ENCODE results near the gene MED17. TPM values are rescaled to one million over a fixed set of nuclear protein-coding genes. Genes with fewer than 3 reads are reported as not detected.

MED17 gene
- total RNA-seq, 1 experiment from 2014 or later: 29.6 TPM

DNA sequence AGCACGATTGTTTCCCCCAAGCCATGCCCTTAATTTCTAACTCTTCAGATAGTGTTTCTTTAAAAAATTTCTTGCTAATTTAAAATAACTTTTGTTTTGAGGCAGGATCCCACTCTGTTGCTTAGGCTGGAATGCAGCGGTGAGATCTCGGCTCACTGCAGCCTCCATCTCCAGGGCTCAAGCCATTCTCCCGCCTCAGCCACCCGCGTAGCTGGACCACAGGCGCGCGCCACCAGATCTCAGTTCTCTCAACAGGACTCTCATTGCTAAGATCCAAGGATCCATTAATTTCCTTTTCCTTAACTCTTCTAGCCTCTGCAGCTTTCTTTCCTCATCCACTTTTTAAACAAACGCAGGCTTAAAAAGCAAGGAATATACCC lies 327 bp upstream of the MED17 start:
- ChIA-PET CTCF (interaction anchor here (0.8 to 1.6 kb wide), 9 partner anchors 8 to 112 kb away, joined by 3 to 24 read pairs (median 4); partner anchors contain the start of genes C11orf54 and TAF1D), POLR2A (interaction anchor here (0.7 to 3.0 kb wide), 13 partner anchors 9 to 728 kb away, joined by 3 to 57 read pairs (median 4); partner anchors contain the start of genes C11orf54, C11orf97, TAF1D and VSTM5)
- Mint-ChIP-seq H3K9me3 (no peaks in the 10 kb centered on the region), H3K4me1 (peaks cover 23% of the 10 kb centered on the region), H3K27me3 (ENCODE audit: low read depth) (no peaks in the 10 kb centered on the region), H3K27ac (peak overlapping the region; percentile 97), H3K4me3 (peak overlapping the region; percentile 94), H3K36me3 (peaks cover 13% of the 10 kb centered on the region)
- ATAC-seq (peak; percentile 55), DNase-seq (ENCODE audit: low spot score) (no peak)
- TF ChIP-seq AR (CRISPR knock-in tag; IDR thresholded peaks at IDR 0.05) (peak; percentile 32; the same call in 1 of the 2 replicates), MXD4 (CRISPR knock-in tag; IDR thresholded peaks at IDR 0.05; ENCODE audit: borderline replicate concordance) (no peak), ZNF263 (CRISPR knock-in tag; IDR thresholded peaks at IDR 0.05; ENCODE audit: low read depth) (no peak), ZNF219 (CRISPR knock-in tag; IDR thresholded peaks at IDR 0.05; ENCODE audit: borderline replicate concordance) (no peak)

DNA sequence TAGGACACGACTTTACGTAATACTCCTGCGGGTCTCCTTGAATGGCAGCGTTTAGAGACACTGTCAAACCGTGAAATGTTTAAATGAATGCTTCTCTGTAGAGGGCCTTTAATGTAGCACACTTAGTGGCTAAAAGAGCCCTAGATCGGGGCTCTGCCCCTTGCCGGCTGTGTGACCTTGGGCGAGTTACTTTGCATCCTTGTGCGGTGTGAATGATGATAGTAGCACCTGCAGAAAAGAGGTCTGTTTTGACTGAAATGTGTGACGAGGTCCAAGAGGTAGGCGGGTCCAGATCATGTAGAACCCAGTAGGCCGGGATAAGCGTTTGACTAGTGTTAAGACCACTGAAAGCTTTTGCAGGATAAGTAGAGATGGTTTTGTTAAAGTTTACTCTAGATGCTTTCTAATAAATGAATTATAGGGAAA lies 866 bp downstream of the MED17 start:
- Mint-ChIP-seq H3K36me3 (peaks cover 23% of the 10 kb centered on the region), H3K27me3 (ENCODE audit: low read depth) (no peaks in the 10 kb centered on the region), H3K4me3 (peak overlapping the region; percentile 94), H3K4me1 (peaks cover 23% of the 10 kb centered on the region), H3K27ac (peak overlapping the region; percentile 92), H3K9me3 (no peaks in the 10 kb centered on the region)
- ChIA-PET CTCF (interaction anchor here (1.2 kb wide), 1 partner anchor 43 kb away, joined by 3 read pairs; the partner anchor contains the start of gene C11orf54), POLR2A (interaction anchor here (3.0 kb wide), 1 partner anchor 44 kb away, joined by 57 read pairs; the partner anchor contains the start of genes C11orf54 and TAF1D)
- TF ChIP-seq ZBTB21 (CRISPR knock-in tag; IDR thresholded peaks at IDR 0.05; ENCODE audit: borderline replicate concordance): 0 out of 2 replicates have a peak, but pooled peaks have one; percentile 22
- TF ChIP-seq JUN (CRISPR knock-in tag; IDR thresholded peaks at IDR 0.05): no peak
- DNase-seq (ENCODE audit: low spot score) (no peak), ATAC-seq (peak; percentile 6)

- Mint-ChIP-seq H3K27ac (no peak overlapping the region), H3K27me3 (ENCODE audit: low read depth) (no peaks in the 10 kb centered on the region), H3K9me3 (no peaks in the 10 kb centered on the region), H3K4me1 (peaks cover 5% of the 10 kb centered on the region), H3K36me3 (peaks cover 81% of the 10 kb centered on the region), H3K4me3 (no peak overlapping the region)
- ChIA-PET POLR2A (no interaction called here), CTCF (no interaction called here)
- no peak for DNase-seq (ENCODE audit: low spot score)
- no peak for ATAC-seq
- no peak for TF ChIP-seq NFATC4 (CRISPR knock-in tag; IDR thresholded peaks at IDR 0.05)
- TF ChIP-seq, protein P1, sequence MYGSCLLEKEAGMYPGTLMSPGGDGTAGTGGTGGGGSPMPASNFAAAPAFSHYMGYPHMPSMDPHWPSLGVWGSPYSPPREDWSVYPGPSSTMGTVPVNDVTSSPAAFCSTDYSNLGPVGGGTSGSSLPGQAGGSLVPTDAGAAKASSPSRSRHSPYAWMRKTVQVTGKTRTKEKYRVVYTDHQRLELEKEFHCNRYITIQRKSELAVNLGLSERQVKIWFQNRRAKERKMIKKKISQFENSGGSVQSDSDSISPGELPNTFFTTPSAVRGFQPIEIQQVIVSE (CRISPR knock-in tag; IDR thresholded peaks at IDR 0.05; ENCODE audit: borderline replicate concordance): no peak
Observed at GRCh38 chr11:93791493-93791892, 7.4 kb downstream of the MED17 start.

GRCh38 chr11:93796441-93797231 lies 12.6 kb downstream of the MED17 start:
- Mint-ChIP-seq H3K27me3 (ENCODE audit: low read depth) (no peaks in the 10 kb centered on the region), H3K9me3 (no peaks in the 10 kb centered on the region), H3K4me1 (no peaks in the 10 kb centered on the region), H3K36me3 (peaks cover 69% of the 10 kb centered on the region), H3K27ac (peak overlapping the region; percentile 63; the same call in 1 of the 2 replicates), H3K4me3 (no peak overlapping the region)
- no peak for ATAC-seq
- POLR2A ChIA-PET: no interaction called here
- CTCF ChIA-PET: no interaction called here
- no peak for DNase-seq (ENCODE audit: low spot score)
- TF ChIP-seq NR1H2 (CRISPR knock-in tag; IDR thresholded peaks at IDR 0.05): no peak
- TF ChIP-seq ZNF121 (CRISPR knock-in tag; IDR thresholded peaks at IDR 0.05): no peak
- no peak for TF ChIP-seq ETV6 (CRISPR knock-in tag; IDR thresholded peaks at IDR 0.05)
- TF ChIP-seq, protein P2, sequence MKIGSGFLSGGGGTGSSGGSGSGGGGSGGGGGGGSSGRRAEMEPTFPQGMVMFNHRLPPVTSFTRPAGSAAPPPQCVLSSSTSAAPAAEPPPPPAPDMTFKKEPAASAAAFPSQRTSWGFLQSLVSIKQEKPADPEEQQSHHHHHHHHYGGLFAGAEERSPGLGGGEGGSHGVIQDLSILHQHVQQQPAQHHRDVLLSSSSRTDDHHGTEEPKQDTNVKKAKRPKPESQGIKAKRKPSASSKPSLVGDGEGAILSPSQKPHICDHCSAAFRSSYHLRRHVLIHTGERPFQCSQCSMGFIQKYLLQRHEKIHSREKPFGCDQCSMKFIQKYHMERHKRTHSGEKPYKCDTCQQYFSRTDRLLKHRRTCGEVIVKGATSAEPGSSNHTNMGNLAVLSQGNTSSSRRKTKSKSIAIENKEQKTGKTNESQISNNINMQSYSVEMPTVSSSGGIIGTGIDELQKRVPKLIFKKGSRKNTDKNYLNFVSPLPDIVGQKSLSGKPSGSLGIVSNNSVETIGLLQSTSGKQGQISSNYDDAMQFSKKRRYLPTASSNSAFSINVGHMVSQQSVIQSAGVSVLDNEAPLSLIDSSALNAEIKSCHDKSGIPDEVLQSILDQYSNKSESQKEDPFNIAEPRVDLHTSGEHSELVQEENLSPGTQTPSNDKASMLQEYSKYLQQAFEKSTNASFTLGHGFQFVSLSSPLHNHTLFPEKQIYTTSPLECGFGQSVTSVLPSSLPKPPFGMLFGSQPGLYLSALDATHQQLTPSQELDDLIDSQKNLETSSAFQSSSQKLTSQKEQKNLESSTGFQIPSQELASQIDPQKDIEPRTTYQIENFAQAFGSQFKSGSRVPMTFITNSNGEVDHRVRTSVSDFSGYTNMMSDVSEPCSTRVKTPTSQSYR (CRISPR knock-in tag; IDR thresholded peaks at IDR 0.05): no peak
- TF ChIP-seq IRF2 (CRISPR knock-in tag; IDR thresholded peaks at IDR 0.05; ENCODE audit: borderline replicate concordance, low read depth): no peak
- TF ChIP-seq, protein P3, sequence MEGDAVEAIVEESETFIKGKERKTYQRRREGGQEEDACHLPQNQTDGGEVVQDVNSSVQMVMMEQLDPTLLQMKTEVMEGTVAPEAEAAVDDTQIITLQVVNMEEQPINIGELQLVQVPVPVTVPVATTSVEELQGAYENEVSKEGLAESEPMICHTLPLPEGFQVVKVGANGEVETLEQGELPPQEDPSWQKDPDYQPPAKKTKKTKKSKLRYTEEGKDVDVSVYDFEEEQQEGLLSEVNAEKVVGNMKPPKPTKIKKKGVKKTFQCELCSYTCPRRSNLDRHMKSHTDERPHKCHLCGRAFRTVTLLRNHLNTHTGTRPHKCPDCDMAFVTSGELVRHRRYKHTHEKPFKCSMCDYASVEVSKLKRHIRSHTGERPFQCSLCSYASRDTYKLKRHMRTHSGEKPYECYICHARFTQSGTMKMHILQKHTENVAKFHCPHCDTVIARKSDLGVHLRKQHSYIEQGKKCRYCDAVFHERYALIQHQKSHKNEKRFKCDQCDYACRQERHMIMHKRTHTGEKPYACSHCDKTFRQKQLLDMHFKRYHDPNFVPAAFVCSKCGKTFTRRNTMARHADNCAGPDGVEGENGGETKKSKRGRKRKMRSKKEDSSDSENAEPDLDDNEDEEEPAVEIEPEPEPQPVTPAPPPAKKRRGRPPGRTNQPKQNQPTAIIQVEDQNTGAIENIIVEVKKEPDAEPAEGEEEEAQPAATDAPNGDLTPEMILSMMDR (IDR thresholded peaks at IDR 0.05): no peak
- no peak for TF ChIP-seq FOXJ3 (CRISPR knock-in tag; IDR thresholded peaks at IDR 0.05; ENCODE audit: borderline replicate concordance)
- TF ChIP-seq ZNF416 (CRISPR knock-in tag; IDR thresholded peaks at IDR 0.05): no peak
- no peak for TF ChIP-seq JUN (CRISPR knock-in tag; IDR thresholded peaks at IDR 0.05)
- no peak for TF ChIP-seq TEAD1 (CRISPR knock-in tag; IDR thresholded peaks at IDR 0.05)
- TF ChIP-seq, protein P4, sequence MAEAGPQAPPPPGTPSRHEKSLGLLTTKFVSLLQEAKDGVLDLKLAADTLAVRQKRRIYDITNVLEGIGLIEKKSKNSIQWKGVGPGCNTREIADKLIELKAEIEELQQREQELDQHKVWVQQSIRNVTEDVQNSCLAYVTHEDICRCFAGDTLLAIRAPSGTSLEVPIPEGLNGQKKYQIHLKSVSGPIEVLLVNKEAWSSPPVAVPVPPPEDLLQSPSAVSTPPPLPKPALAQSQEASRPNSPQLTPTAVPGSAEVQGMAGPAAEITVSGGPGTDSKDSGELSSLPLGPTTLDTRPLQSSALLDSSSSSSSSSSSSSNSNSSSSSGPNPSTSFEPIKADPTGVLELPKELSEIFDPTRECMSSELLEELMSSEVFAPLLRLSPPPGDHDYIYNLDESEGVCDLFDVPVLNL (CRISPR knock-in tag; IDR thresholded peaks at IDR 0.05; ENCODE audit: borderline replicate concordance, low read depth): no peak

Measured in WTC11 (cell line).